Gastroesophageal sphincter (tissue), 4 donors: Measurements from ENCODE around the gene C1orf74. TPM values are rescaled to one million over a fixed set of nuclear protein-coding genes. Genes with fewer than 3 reads are reported as not detected.

Experiments used
- ATAC-seq: fragments of 150-250 bp; one replicate; pipeline ENCODE4 v1.9.1; 2016; ENCODE audit warnings: mild to moderate bottlenecking, moderate library complexity
- H3K27ac ChIP-seq, 4 donors: fragments of 200-600 bp; sonication (generic) in 3 of 4; 1 replicate in 3 of 4; 2 replicates in 1 of 4; pipeline ENCODE4 v1.5.1; 2016 to 2019
- H3K27me3 ChIP-seq: fragments of 200-600 bp; sonication (generic); one replicate; pipeline ENCODE4 v1.5.1; 2019
- H3K36me3 ChIP-seq, 2 donors: fragments of 200-600 bp; sonication (generic); one replicate each; pipeline ENCODE4 v1.5.1; 2019; ENCODE audit warnings: control low read depth in 1 of 2
- H3K4me1 ChIP-seq, 3 donors: fragments of 200-600 bp; sonication (generic); 1 replicate in 2 of 3; 2 replicates in 1 of 3; pipeline ENCODE4 v1.5.1; 2016 to 2019; ENCODE audit warnings: control low read depth in 2 of 3
- H3K4me3 ChIP-seq, 2 donors: fragments of 200-600 bp; sonication (generic); one replicate each; pipeline ENCODE4 v1.5.1; 2019; ENCODE audit warnings: mild to moderate bottlenecking in 1 of 2, moderate library complexity in 1 of 2
- H3K9me3 ChIP-seq, 3 donors: fragments of 200-600 bp; sonication (generic); one replicate each; pipeline ENCODE4 v1.5.1; 2017 to 2019; ENCODE audit warnings: control low read depth in 2 of 3
- EP300 ChIP-seq: sonication (generic); formaldehyde crosslinking; IDR thresholded peaks from one replicate; pipeline ENCODE4 v1.6.1; 2017; ENCODE audit warnings: antibody characterized with exemption, mild to moderate bottlenecking
- POLR2A ChIP-seq, 2 donors: fragments of 450-650 bp; IDR thresholded peaks; one replicate each; pipeline ENCODE4 v1.6.1; 2017; ENCODE audit warnings: antibody characterized with exemption in 2 of 2, mild to moderate bottlenecking in 2 of 2, moderate library complexity in 1 of 2
- POLR2AphosphoS5 ChIP-seq: sonication (generic); formaldehyde crosslinking; IDR thresholded peaks from one replicate; pipeline ENCODE4 v1.6.1; 2017; ENCODE audit warnings: antibody characterized with exemption
- WGBS, 2 donors: methylation state at CpG; one replicate each; pipeline ENCODE4 v1.1.5; 2018; ENCODE audit warnings: low coverage in 1 of 2; 5-methylcytosine and 5-hydroxymethylcytosine counted together
- total RNA-seq, 4 donors: library from RNA; depleted of rRNA; stranded (reverse); fragments of >200 nt; gene quantifications; one replicate each; pipeline ENCODE4 v1.1.0, GENCODE V29; 2016
- TF ChIP-seq, protein P1 (sequence below), 4 experiments: fragments of 200-600 bp in 2 of 4; fragments of 450-650 bp in 2 of 4; sonication (generic) in 1 of 4; IDR thresholded peaks; one replicate each; pipeline ENCODE4 v1.5.1; 2017 to 2019; ENCODE audit warnings: antibody characterized with exemption in 4 of 4, mild to moderate bottlenecking in 2 of 4, moderate library complexity in 2 of 4

Gene C1orf74
- total RNA-seq, 4 donors from 2014 or later = 0.64 to 1.3 (median 0.87) TPM

- no peaks in the 10 kb centered on the region for H3K9me3 ChIP-seq
- 50 to 79% methylated on average over 2 to 3 of the region's 3 CpGs for WGBS, 2 donors
- TF ChIP-seq POLR2AphosphoS5 = peak; percentile 46
- TF ChIP-seq, protein P1, sequence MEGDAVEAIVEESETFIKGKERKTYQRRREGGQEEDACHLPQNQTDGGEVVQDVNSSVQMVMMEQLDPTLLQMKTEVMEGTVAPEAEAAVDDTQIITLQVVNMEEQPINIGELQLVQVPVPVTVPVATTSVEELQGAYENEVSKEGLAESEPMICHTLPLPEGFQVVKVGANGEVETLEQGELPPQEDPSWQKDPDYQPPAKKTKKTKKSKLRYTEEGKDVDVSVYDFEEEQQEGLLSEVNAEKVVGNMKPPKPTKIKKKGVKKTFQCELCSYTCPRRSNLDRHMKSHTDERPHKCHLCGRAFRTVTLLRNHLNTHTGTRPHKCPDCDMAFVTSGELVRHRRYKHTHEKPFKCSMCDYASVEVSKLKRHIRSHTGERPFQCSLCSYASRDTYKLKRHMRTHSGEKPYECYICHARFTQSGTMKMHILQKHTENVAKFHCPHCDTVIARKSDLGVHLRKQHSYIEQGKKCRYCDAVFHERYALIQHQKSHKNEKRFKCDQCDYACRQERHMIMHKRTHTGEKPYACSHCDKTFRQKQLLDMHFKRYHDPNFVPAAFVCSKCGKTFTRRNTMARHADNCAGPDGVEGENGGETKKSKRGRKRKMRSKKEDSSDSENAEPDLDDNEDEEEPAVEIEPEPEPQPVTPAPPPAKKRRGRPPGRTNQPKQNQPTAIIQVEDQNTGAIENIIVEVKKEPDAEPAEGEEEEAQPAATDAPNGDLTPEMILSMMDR (IDR thresholded peaks at IDR 0.05) = no peak
- no peak for TF ChIP-seq EP300
- TF ChIP-seq POLR2A (IDR thresholded peaks at IDR 0.05) = no peak
- peaks cover 0 to 6% (median 0%) of the 10 kb centered on the region in 3 donors for H3K4me1 ChIP-seq
- no peaks in the 10 kb centered on the region for H3K27me3 ChIP-seq
- no peak overlapping the region for H3K4me3 ChIP-seq
- ATAC-seq = peak; percentile 77
- H3K27ac ChIP-seq = no peak overlapping the region
- H3K36me3 ChIP-seq = no peaks in the 10 kb centered on the region
Observed at GRCh38 chr1:209733409-209734192, 50.8 kb downstream of the C1orf74 start.

- Histone ChIP-seq H3K36me3 (no peaks in the 10 kb centered on the region), H3K4me3 (no peak overlapping the region), H3K9me3 (no peaks in the 10 kb centered on the region), H3K27me3 (no peaks in the 10 kb centered on the region), H3K27ac (no peak overlapping the region), H3K4me1 (peaks cover 0 to 6% (median 0%) of the 10 kb centered on the region in 3 donors)
- ATAC-seq = no peak
- TF ChIP-seq EP300 (no peak), POLR2A (IDR thresholded peaks at IDR 0.05) (no peak)
- no CpG with 5 or more reads among the region's 1 CpG for WGBS, 2 donors
Observed at GRCh38 chr1:209732725-209733124, 51.6 kb downstream of the C1orf74 start.

- ATAC-seq = no peak
- H3K27me3 ChIP-seq = no peaks in the 10 kb centered on the region
- H3K36me3 ChIP-seq = no peaks in the 10 kb centered on the region
- H3K27ac ChIP-seq = no peak overlapping the region
- no peak overlapping the region for H3K4me3 ChIP-seq
- no peaks in the 10 kb centered on the region for H3K9me3 ChIP-seq
- WGBS, 2 donors = 56 to 71% methylated on average over 1 of the region's 1 CpG
- TF ChIP-seq, protein P1 (IDR thresholded peaks at IDR 0.05) = no peak
- no peak for TF ChIP-seq POLR2A (IDR thresholded peaks at IDR 0.05)
- TF ChIP-seq POLR2AphosphoS5 = no peak
- no peak for TF ChIP-seq EP300
- H3K4me1 ChIP-seq = peaks cover 0 to 6% (median 0%) of the 10 kb centered on the region in 3 donors
Observed at GRCh38 chr1:209729436-209729835, 54.9 kb downstream of the C1orf74 start.

Other genes with a start within 250 kb of the C1orf74 start
- 1 to 10 TPM in 2 of 4 donors, under 1 TPM in 2; 0.19 to 6.8 (median 0.84) TPM for gene CAMK1G, start 200.8 kb downstream of the C1orf74 start, total RNA-seq
- 10 to 100 TPM in 1 of 4 donors, under 1 TPM in 3; 0.13 to 11.6 (median 0.35) TPM for gene LAMB3, start 132.1 kb downstream of the C1orf74 start, total RNA-seq
- gene G0S2, start 109.1 kb downstream of the C1orf74 start, total RNA-seq = 10 to 100 TPM in 2 of 4 donors, 1 to 10 TPM in 2; 6.0 to 95.2 (median 11.0) TPM
- 10 to 100 TPM in 2 of 4 donors, 1 to 10 TPM in 2; 5.0 to 17.8 (median 8.9) TPM for gene HSD11B1, start 79.7 kb downstream of the C1orf74 start, total RNA-seq
- gene TRAF3IP3, start 28.5 kb downstream of the C1orf74 start, total RNA-seq = 1 to 10 TPM in 3 of 4 donors, under 1 TPM in 1; 0.77 to 5.7 (median 3.5) TPM
- 1 to 10 TPM; 1.2 to 6.8 (median 2.8) TPM for gene IRF6, start 21.6 kb upstream of the C1orf74 start, total RNA-seq
- gene UTP25, start 43.4 kb upstream of the C1orf74 start, total RNA-seq = 1 to 10 TPM; 4.5 to 8.7 (median 8.0) TPM
- under 1 TPM in 2 of 4 donors, not detected in 2; under 0.01 to 0.27 TPM for gene SYT14, start 153.7 kb upstream of the C1orf74 start, total RNA-seq